ENCODE results near the gene LIG1.

- TF ChIP-seq, protein P1, sequence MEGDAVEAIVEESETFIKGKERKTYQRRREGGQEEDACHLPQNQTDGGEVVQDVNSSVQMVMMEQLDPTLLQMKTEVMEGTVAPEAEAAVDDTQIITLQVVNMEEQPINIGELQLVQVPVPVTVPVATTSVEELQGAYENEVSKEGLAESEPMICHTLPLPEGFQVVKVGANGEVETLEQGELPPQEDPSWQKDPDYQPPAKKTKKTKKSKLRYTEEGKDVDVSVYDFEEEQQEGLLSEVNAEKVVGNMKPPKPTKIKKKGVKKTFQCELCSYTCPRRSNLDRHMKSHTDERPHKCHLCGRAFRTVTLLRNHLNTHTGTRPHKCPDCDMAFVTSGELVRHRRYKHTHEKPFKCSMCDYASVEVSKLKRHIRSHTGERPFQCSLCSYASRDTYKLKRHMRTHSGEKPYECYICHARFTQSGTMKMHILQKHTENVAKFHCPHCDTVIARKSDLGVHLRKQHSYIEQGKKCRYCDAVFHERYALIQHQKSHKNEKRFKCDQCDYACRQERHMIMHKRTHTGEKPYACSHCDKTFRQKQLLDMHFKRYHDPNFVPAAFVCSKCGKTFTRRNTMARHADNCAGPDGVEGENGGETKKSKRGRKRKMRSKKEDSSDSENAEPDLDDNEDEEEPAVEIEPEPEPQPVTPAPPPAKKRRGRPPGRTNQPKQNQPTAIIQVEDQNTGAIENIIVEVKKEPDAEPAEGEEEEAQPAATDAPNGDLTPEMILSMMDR (IDR thresholded peaks at IDR 0.05; ENCODE audit: low read depth, low read length, poor library complexity, severe bottlenecking), result peak; percentile 81
- TF ChIP-seq EZH2phosphoT487 (IDR thresholded peaks at IDR 0.05; ENCODE audit: borderline replicate concordance, low read length), result no peak
Observed at GRCh38 chr19:48194041-48194843, 24.1 kb upstream of the LIG1 start.

Data from DOHH2 (cell line).